Caco-2 (cell line): ENCODE data around the gene TAF1B. TPM values are rescaled to one million over a fixed set of nuclear protein-coding genes. Genes with fewer than 3 reads are reported as not detected.
"Not testable (repeated sequence)": the region's sequence is repeated elsewhere in the genome, so short reads cannot be mapped to it uniquely, and the experiment has no call there.

Source experiments
- BruUV-seq: library from RNA; stranded (reverse); fragments of 400-500 nt; replicated peaks from 2 replicates; lab custom pipeline; 2021; lab: Mats Ljungman, UMichigan
- CTCF ChIA-PET: fragments of 300-600 bp; sonication (Branson Sonifier 250); formaldehyde crosslinking; loops from one replicate; lab custom pipeline; 2022; ENCODE audit warnings: antibody characterized with exemption; lab: Charles Lee
- POLR2A ChIA-PET: fragments of 300-600 bp; sonication (Branson Sonifier 250); formaldehyde crosslinking; loops from one replicate; lab custom pipeline; 2022; ENCODE audit warnings: antibody characterized with exemption; lab: Charles Lee
- DNase-seq, 2 experiments: peaks; one replicate each; pipeline versions ENCODE4 v3.0.0 to v3.0.0-alpha.2; 2020 to 2022
- H3K27me3 ChIP-seq: replicated peaks from 2 replicates; pipeline ENCODE4 v1.6.0; 2011; ENCODE audit warnings: low read length; ENCODE audit not compliant: control insufficient read depth, insufficient read depth
- H3K36me3 ChIP-seq: 2 replicates; pipeline ENCODE4 v1.5.1; 2011; ENCODE audit warnings: low read length; ENCODE audit not compliant: control insufficient read depth, insufficient read depth
- H3K4me1 ChIP-seq: fragments of 250-450 bp; sonication (Bioruptor Pico); 2 replicates; pipeline ENCODE4 v1.5.1; 2020; ENCODE audit warnings: mild to moderate bottlenecking
- H3K4me3 ChIP-seq: 2 replicates; pipeline ENCODE4 v1.5.1; 2011; ENCODE audit warnings: low read depth, mild to moderate bottlenecking, control low read depth, low read length
- H3K9me3 ChIP-seq: fragments of 250-450 bp; sonication (Bioruptor Pico); 2 replicates; pipeline ENCODE4 v1.5.1; 2020; ENCODE audit warnings: mild to moderate bottlenecking, moderate library complexity
- H3K27ac Mint-ChIP-seq: one replicate; pipeline ENCODE4 v1.8.0; 2022; ENCODE audit warnings: mixed read lengths; ENCODE audit not compliant: unreplicated experiment
- H3K27me3 Mint-ChIP-seq: one replicate; pipeline ENCODE4 v1.8.0; 2022; ENCODE audit warnings: mixed read lengths; ENCODE audit not compliant: insufficient read depth, unreplicated experiment
- H3K36me3 Mint-ChIP-seq: one replicate; pipeline ENCODE4 v1.8.0; 2022; ENCODE audit warnings: mild to moderate bottlenecking, mixed read lengths; ENCODE audit not compliant: insufficient read depth, unreplicated experiment
- H3K4me1 Mint-ChIP-seq: one replicate; pipeline ENCODE4 v1.8.0; 2022; ENCODE audit warnings: low read depth, mixed read lengths; ENCODE audit not compliant: unreplicated experiment
- H3K4me3 Mint-ChIP-seq: one replicate; pipeline ENCODE4 v1.8.0; 2022; ENCODE audit warnings: mild to moderate bottlenecking, moderate library complexity, mixed read lengths; ENCODE audit not compliant: unreplicated experiment
- H3K9me3 Mint-ChIP-seq: one replicate; pipeline ENCODE4 v1.8.0; 2022; ENCODE audit warnings: mixed read lengths; ENCODE audit not compliant: unreplicated experiment
- intact Hi-C: fragments of 100-400 bp; cut with micrococcal nuclease; formaldehyde crosslinking; loops from one replicate; pipeline ENCODE4 v1.10.0; 2022; ENCODE audit not compliant: unreplicated experiment
- total RNA-seq: library from RNA; stranded (reverse); gene quantifications from 2 replicates; pipeline ENCODE4 v1.2.3, GENCODE V29; 2022
- TF ChIP-seq, protein P1 (sequence below), 2 experiments: fragments of 200-600 bp in 1 of 2; IDR thresholded peaks; 1 replicate in 1 of 2; 2 replicates in 1 of 2; pipeline versions ENCODE4 v1.5.1 to v1.8.0; 2011 to 2022; ENCODE audit warnings: antibody characterized with exemption in 1 of 2, control low read depth in 1 of 2, inconsistent platforms in 1 of 2, low read depth in 1 of 2, low read length in 1 of 2, mild to moderate bottlenecking in 1 of 2, moderate library complexity in 1 of 2; ENCODE audit not compliant: insufficient read depth in 1 of 2, severe bottlenecking in 1 of 2, unreplicated experiment in 1 of 2

TAF1B gene
- total RNA-seq, 1 experiment from 2014 or later, result 24.8 TPM

DNA sequence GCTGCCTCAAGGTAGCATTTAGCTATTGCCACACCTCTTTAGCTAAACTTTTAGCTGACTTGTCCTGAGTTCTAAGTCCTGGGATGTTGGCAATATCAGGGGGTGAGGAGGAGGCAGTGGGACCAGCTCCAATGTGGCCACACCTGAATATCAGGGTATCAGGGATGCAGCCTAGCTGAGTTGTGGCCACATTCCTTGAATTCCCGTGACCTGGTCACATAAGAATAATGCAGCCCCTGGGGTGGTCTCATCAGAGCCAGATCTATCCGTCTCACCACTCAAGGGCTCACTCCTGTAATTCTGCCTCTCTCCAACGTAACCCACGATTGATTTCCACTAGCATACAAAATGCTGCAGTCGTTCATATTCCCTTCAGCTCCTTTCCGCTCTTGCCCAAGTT lies 11.6 kb upstream of the TAF1B start:
- TF ChIP-seq, protein P1, sequence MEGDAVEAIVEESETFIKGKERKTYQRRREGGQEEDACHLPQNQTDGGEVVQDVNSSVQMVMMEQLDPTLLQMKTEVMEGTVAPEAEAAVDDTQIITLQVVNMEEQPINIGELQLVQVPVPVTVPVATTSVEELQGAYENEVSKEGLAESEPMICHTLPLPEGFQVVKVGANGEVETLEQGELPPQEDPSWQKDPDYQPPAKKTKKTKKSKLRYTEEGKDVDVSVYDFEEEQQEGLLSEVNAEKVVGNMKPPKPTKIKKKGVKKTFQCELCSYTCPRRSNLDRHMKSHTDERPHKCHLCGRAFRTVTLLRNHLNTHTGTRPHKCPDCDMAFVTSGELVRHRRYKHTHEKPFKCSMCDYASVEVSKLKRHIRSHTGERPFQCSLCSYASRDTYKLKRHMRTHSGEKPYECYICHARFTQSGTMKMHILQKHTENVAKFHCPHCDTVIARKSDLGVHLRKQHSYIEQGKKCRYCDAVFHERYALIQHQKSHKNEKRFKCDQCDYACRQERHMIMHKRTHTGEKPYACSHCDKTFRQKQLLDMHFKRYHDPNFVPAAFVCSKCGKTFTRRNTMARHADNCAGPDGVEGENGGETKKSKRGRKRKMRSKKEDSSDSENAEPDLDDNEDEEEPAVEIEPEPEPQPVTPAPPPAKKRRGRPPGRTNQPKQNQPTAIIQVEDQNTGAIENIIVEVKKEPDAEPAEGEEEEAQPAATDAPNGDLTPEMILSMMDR (IDR thresholded peaks at IDR 0.05; ENCODE audit: insufficient read depth in 1 of 2, low read depth in 1 of 2, low read length in 1 of 2, severe bottlenecking in 1 of 2, unreplicated experiment in 1 of 2), result no peak
- Mint-ChIP-seq H3K36me3 (peaks cover 6% of the 10 kb centered on the region), H3K27me3 (no peaks in the 10 kb centered on the region), H3K9me3 (no peaks in the 10 kb centered on the region), H3K27ac (no peak overlapping the region), H3K4me1 (peaks cover 24% of the 10 kb centered on the region), H3K4me3 (peak overlapping the region; percentile 8)
- Histone ChIP-seq H3K4me3 (no peak overlapping the region), H3K27me3 (no peaks in the 10 kb centered on the region), H3K36me3 (no peaks in the 10 kb centered on the region), H3K9me3 (no peaks in the 10 kb centered on the region), H3K4me1 (peaks cover 29% of the 10 kb centered on the region)
- DNase-seq, result no peak
- ChIA-PET CTCF (interaction anchor here (1.7 kb wide), 1 partner anchor 18 kb away, joined by 5 read pairs; no protein-coding TSS in a partner anchor), POLR2A (no interaction called here)
- no TSS peak for BruUV-seq
- intact Hi-C loops, result no loop called here

DNA sequence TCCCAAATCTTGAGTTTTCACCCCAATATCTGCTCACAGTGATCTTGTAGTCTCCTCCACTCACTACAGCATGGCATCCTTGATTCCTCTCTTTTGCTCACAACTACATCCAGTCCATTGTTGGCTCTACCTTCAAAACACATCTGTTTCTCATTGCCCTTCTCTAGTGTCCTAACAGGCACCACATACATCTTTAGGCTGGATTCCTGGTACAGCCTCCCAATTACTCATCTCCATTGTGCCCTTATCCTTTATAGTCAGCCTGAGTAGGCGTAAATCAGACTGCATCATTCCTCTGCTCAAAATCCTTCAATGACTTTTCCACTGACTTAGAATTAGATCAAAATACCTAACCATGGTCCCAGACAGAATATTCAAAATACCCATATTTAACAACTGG lies 10.7 kb upstream of the TAF1B start:
- H3K4me1 Mint-ChIP-seq, result peaks cover 33% of the 10 kb centered on the region
- intact Hi-C loops, result no loop called here
- no TSS peak for BruUV-seq
- no peak overlapping the region for H3K4me3 Mint-ChIP-seq
- ChIA-PET POLR2A (no interaction called here), CTCF (no interaction called here)
- TF ChIP-seq, protein P1 (IDR thresholded peaks at IDR 0.05; ENCODE audit: insufficient read depth in 1 of 2, low read depth in 1 of 2, low read length in 1 of 2, severe bottlenecking in 1 of 2, unreplicated experiment in 1 of 2), result no peak
- H3K27me3 Mint-ChIP-seq, result no peaks in the 10 kb centered on the region
- peaks cover 35% of the 10 kb centered on the region for H3K4me1 ChIP-seq
- DNase-seq, result no peak
- H3K36me3 ChIP-seq, result no peaks in the 10 kb centered on the region
- H3K4me3 ChIP-seq, result no peak overlapping the region
- peaks cover 11% of the 10 kb centered on the region for H3K36me3 Mint-ChIP-seq
- H3K9me3 Mint-ChIP-seq, result no peaks in the 10 kb centered on the region
- H3K27me3 ChIP-seq, result no peaks in the 10 kb centered on the region
- H3K9me3 ChIP-seq, result no peaks in the 10 kb centered on the region
- peak overlapping the region; percentile 3 for H3K27ac Mint-ChIP-seq

DNA sequence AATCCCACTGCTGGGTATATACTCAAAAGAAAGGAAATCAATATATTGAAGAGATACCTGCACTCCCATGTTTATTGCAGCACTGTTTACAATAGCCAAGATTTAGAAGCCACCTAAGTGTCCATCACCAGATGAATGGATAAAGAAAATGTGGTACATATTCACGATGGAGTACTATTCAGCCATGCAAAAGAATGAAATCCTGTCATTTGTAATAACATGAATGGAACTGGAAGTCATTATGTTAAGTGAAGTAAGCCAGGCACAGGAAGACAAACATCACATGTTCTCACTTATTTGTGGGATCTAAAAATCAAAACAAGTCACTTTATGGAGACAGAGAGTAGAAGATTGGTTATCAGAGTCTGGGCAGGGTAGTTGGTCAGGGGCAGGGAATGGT lies 8.2 kb upstream of the TAF1B start:
- H3K27ac Mint-ChIP-seq, H3K27me3 ChIP-seq, POLR2A ChIA-PET, H3K9me3 Mint-ChIP-seq, H3K4me3 ChIP-seq, intact Hi-C loops, H3K36me3 Mint-ChIP-seq, H3K4me3 Mint-ChIP-seq, H3K27me3 Mint-ChIP-seq, BruUV-seq, CTCF ChIA-PET, H3K36me3 ChIP-seq, DNase-seq, H3K9me3 ChIP-seq: not testable (repeated sequence)
- H3K4me1 Mint-ChIP-seq, result peaks cover 26% of the 10 kb centered on the region
- H3K4me1 ChIP-seq, result peaks cover 29% of the 10 kb centered on the region

DNA sequence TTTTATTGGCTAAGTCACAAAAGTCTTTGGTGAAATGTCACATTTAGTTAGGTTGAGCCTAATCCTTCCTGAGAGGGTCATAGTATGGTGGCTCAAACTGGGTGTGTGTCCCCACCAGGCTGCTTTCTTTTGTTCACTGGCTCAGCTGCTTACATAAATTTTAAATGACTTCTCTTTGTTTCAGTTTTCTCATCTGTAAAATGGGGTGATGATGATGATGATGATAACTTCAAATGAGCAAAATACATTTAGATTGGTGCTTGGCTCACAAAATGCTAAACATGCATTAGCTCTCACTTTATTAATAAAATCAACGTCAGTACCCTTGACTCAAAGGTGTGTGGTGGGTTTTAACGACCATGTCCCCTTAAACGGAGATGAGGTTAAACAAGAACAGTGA lies 7.2 kb upstream of the TAF1B start:
- Mint-ChIP-seq H3K9me3 (no peaks in the 10 kb centered on the region), H3K4me3 (no peak overlapping the region), H3K27ac (no peak overlapping the region), H3K4me1 (peaks cover 24% of the 10 kb centered on the region), H3K27me3 (no peaks in the 10 kb centered on the region), H3K36me3 (peaks cover 6% of the 10 kb centered on the region)
- ChIA-PET CTCF (no interaction called here), POLR2A (no interaction called here)
- H3K36me3 ChIP-seq, result no peaks in the 10 kb centered on the region
- DNase-seq, result no peak
- no TSS peak for BruUV-seq
- no peaks in the 10 kb centered on the region for H3K9me3 ChIP-seq
- no peak overlapping the region for H3K4me3 ChIP-seq
- peaks cover 19% of the 10 kb centered on the region for H3K4me1 ChIP-seq
- H3K27me3 ChIP-seq, result no peaks in the 10 kb centered on the region
- intact Hi-C loops, result no loop called here
- TF ChIP-seq, protein P1 (IDR thresholded peaks at IDR 0.05; ENCODE audit: insufficient read depth in 1 of 2, low read depth in 1 of 2, low read length in 1 of 2, severe bottlenecking in 1 of 2, unreplicated experiment in 1 of 2), result no peak
